ENCODE results near the gene SLC5A2. TPM values are rescaled to one million over a fixed set of nuclear protein-coding genes. Genes with fewer than 3 reads are reported as not detected.

SLC5A2 gene
- total RNA-seq, 4 donors from 2014 or later, result not detected

GRCh38 chr16:31456988-31457360 is 25.9 kb upstream of the SLC5A2 start:
- Histone ChIP-seq H3K4me1 (peaks cover 44 to 80% (median 61%) of the 10 kb centered on the region in 3 donors), H3K36me3 (peaks cover 0 to 12% (median 2%) of the 10 kb centered on the region in 3 donors), H3K4me3 (peak overlapping the region in 3 of 4 donors; percentile 77 to 91 (median 80)), H3K9me3 (no peaks in the 10 kb centered on the region), H3K27me3 (no peaks in the 10 kb centered on the region), H3K27ac (peak overlapping the region in 2 of 4 donors; percentile 59 to 99)
- TF ChIP-seq CTCF (IDR thresholded peaks at IDR 0.05) (no peak), POLR2A (IDR thresholded peaks at IDR 0.05) (no peak)
- 58 to 67% methylated on average over 4 to 5 of the region's 8 CpGs for WGBS, 2 donors
- no peak for DNase-seq
- intact Hi-C loops (cut with DNase I), result no loop called here

DNA sequence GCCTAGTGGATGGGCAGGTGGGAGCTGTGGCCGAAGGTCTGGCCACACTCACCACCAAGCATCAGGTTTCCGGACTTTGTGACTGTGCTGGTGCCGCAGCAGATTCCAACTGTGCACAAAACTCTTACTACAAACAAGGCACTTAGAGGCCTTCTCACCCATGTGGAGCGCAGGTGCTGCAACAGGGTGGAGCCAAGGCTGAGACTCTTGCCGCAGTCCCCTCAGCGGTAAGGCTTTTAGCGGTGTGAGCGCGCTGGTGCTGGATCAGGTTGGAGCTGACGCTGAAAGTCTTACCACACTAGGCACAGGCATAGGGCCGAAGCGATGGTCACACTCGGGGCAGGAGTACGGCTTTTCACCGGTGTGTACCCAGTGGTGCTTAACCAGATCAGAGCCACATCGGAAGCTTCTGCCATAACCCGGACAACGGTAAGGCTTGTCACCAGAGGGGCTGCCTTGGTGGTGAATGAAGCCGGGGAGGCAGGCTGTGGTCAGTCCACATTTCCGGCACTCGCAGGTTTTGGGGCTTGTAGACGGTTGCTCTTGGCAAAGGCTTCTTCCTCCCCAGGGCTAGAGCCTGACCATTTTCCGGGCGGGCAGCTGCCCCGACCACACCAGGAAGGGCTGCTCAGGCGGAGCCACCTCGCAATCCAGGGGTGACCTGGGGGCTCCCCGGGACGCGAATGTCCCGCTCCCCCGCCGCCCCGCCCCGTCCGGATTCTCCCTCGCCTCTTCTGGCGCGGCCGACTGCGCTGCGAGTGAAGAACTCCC is 24.7 kb upstream of the SLC5A2 start:
- 0% methylated on average over 4 of the region's 42 CpGs; no CpG with 5 or more reads in 1 of the 2 donors for WGBS, 2 donors
- Histone ChIP-seq H3K4me1 (peaks cover 37 to 67% (median 50%) of the 10 kb centered on the region in 3 donors), H3K9me3 (no peaks in the 10 kb centered on the region), H3K27ac (peak overlapping the region; percentile 98 to 99 (median 99)), H3K36me3 (peaks cover 4 to 25% (median 15%) of the 10 kb centered on the region in 3 donors), H3K4me3 (peak overlapping the region; percentile 74 to 91 (median 78)), H3K27me3 (no peaks in the 10 kb centered on the region)
- no peak for DNase-seq
- intact Hi-C loops (cut with DNase I), result no loop called here
- peak in 2 of 6 experiments; percentile 12 to 36 for TF ChIP-seq CTCF (IDR thresholded peaks at IDR 0.05)
- TF ChIP-seq POLR2A (IDR thresholded peaks at IDR 0.05), result peak in 1 of 4 donors; percentile 36

DNA sequence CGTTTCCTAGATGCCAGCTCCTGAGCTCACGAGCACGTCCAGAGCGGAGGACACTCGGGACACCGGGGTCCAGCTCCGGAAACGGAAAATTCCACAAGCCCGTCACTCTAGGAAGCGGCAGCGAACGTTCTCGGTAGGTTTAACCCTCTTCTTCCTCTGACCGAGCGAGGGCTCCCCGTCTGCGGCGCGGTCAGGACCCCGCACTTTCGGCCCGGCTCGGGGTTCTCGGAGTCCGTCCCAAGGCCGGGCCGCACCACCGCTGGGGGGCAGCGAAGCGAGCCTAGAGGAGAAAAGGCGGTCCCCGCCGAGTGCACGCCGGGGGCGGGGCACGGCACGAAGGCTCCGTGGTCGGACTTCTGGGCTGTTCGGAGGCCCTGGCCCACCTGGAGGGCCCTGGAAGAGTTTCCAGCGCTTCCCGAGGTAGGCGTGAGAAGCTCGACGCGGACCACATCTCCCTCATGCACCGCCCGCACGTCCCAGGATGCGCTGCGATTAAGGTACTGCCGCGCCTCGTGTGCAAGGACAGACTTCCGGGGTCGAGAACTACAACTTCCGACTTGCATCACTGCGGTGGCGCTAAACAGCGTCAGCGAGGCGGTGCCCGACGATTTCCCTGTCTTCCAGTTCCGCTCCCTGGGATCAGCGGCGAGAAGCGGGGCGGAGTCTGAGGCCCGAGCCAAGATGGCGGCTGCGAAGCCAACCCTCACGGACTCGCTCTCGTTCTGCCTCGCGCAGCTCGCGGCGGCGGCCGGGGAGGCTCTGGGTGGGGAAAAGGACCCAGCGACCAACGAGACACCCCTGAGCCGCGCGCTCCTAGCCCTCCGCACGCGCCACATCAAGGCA is 23.9 kb upstream of the SLC5A2 start, which contains the start of gene ARMC5:
TSS of gene ARMC5 (plus strand) at position 658 of the 843 bp plus-strand sequence. CDS start at position 682, 24 bp downstream.
- Histone ChIP-seq H3K27me3 (no peaks in the 10 kb centered on the region), H3K36me3 (peaks cover 4 to 33% (median 15%) of the 10 kb centered on the region in 3 donors), H3K27ac (peak within 1 kb of the TSS; percentile 98 to 99 (median 99)), H3K9me3 (no peaks in the 10 kb centered on the region), H3K4me3 (peak within 1 kb of the TSS; percentile 74 to 91 (median 78)), H3K4me1 (peaks cover 30 to 59% (median 42%) of the 10 kb centered on the region in 3 donors)
- no CpG with 5 or more reads among the region's 91 CpGs for WGBS, 2 donors
- TF ChIP-seq CTCF (IDR thresholded peaks at IDR 0.05) (peak; percentile 32 to 66 (median 56)), POLR2A (IDR thresholded peaks at IDR 0.05) (peak in 3 of 4 donors; percentile 34 to 84 (median 49))
- intact Hi-C loops (cut with DNase I), result no loop called here
- DNase-seq, result peak; percentile 81

- WGBS, 2 donors, result 4 to 7% methylated on average over 15 to 24 of the region's 61 CpGs
- peak overlapping the region; percentile 98 to 99 (median 99) for H3K27ac ChIP-seq
These were observed 23.0 kb upstream of the SLC5A2 start for GRCh38 chr16:31459687-31460581.

More at GRCh38 chr16:31459687-31460581, 23.0 kb upstream of the SLC5A2 start:
- H3K36me3 ChIP-seq, result peaks cover 13 to 42% (median 22%) of the 10 kb centered on the region in 3 donors
- DNase-seq, result peak; percentile 95
- TF ChIP-seq POLR2A (IDR thresholded peaks at IDR 0.05) (no peak), CTCF (IDR thresholded peaks at IDR 0.05) (peak in 1 of 6 experiments; percentile 41)
- H3K4me1 ChIP-seq, result peaks cover 30 to 50% (median 36%) of the 10 kb centered on the region in 3 donors
- H3K27me3 ChIP-seq, result no peaks in the 10 kb centered on the region
- H3K9me3 ChIP-seq, result no peaks in the 10 kb centered on the region
- peak overlapping the region; percentile 74 to 91 (median 78) for H3K4me3 ChIP-seq
- intact Hi-C loops (cut with DNase I), result no loop called here
